Mesodermal cell (in vitro differentiated cells): Measurements from ENCODE around the gene VPS11. TPM values are rescaled to one million over a fixed set of nuclear protein-coding genes. Genes with fewer than 3 reads are reported as not detected.

Experiments used
- H3K27ac ChIP-seq: 2 replicates; pipeline ENCODE4 v1.7.0; 2013; ENCODE audit warnings: mild to moderate bottlenecking, low read depth, low read length, moderate library complexity; ENCODE audit not compliant: severe bottlenecking
- H3K36me3 ChIP-seq: 2 replicates; pipeline ENCODE4 v1.7.1; 2013; ENCODE audit warnings: mild to moderate bottlenecking, low read length, moderate library complexity; ENCODE audit not compliant: control insufficient read depth, insufficient read depth
- H3K4me1 ChIP-seq: one replicate; pipeline ENCODE4 v1.7.1; 2013; ENCODE audit warnings: mild to moderate bottlenecking, low read length; ENCODE audit not compliant: insufficient read depth, control insufficient read depth, poor library complexity, severe bottlenecking
- H3K4me3 ChIP-seq: 2 replicates; pipeline ENCODE4 v1.7.0; 2013; ENCODE audit warnings: low read length, control low read depth, mild to moderate bottlenecking; ENCODE audit not compliant: insufficient read depth, poor library complexity, severe bottlenecking; ENCODE audit errors: extremely low read depth
- H3K9me3 ChIP-seq: 2 replicates; pipeline ENCODE4 v1.7.1; 2013; ENCODE audit warnings: mild to moderate bottlenecking, low read length, moderate library complexity; ENCODE audit not compliant: control insufficient read depth
- WGBS, 2 experiments: methylation state at CpG; one replicate each; pipeline ENCODE4 v1.1.5; 2013; ENCODE audit warnings: missing lambda C conversion rate in 2 of 2; ENCODE audit not compliant: insufficient coverage in 2 of 2; 5-methylcytosine and 5-hydroxymethylcytosine counted together
- polyA plus RNA-seq, 2 experiments: library from polyadenylated mRNA; stranded (reverse); fragments of 50-300 nt; gene quantifications; one replicate each; pipeline ENCODE4 v1.2.3, GENCODE V29; 2013

VPS11 gene
- 35.2 TPM for polyA plus RNA-seq (2013, experiment 1 of 2)
- polyA plus RNA-seq (2013, experiment 2 of 2), result 27.8 TPM

DNA sequence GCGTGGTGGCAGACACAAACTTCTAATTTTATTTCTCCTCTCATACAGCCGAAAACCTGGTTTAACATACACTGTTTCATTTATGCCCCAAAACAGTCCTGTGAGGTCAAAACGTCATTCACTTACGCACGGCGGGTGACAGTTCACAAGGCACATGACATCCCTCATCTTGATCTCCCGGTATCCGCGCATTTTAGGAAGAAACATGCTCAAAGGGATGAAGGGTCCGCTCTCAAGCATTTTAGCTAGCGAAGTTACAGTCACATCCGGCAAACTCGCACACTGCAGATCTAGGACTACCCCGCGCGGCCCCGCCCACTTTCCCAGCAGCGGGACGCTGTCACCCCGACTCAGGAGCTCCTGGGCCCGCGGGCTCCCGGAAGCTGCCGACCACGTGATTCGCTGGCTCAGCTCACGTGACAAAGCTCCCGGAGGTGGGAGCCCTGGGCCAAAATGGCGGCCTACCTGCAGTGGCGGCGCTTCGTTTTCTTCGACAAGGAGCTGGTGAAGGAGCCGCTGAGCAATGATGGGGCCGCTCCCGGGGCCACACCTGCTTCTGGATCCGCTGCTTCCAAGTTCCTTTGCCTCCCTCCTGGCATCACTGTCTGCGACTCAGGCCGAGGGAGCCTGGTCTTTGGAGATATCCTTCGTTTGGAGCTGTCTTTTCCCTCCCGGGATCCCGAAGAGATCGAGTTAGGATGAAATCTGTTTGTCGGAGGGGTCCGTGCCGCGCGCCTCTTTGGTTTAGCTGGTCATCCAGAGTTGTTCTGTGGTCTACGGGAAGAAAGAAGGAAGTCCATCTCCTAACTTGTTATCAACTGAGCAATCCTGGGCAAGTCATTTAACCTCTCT lies at the start of gene VPS11:
VPS11 (plus strand) TSS at position 448 of the 852 bp plus-strand sequence; CDS start at position 454, 6 bp downstream.
- H3K27ac ChIP-seq, result peak within 1 kb of the TSS; percentile 82
- peak within 1 kb of the TSS; percentile 88 for H3K4me3 ChIP-seq
- H3K9me3 ChIP-seq, result no peaks in the 10 kb centered on the region
- H3K4me1 ChIP-seq, result no peaks in the 10 kb centered on the region
- H3K36me3 ChIP-seq, result peaks cover 25% of the 10 kb centered on the region
- WGBS, 2 experiments, result 0 to 1% methylated on average over 45 to 46 of the region's 49 CpGs

DNA sequence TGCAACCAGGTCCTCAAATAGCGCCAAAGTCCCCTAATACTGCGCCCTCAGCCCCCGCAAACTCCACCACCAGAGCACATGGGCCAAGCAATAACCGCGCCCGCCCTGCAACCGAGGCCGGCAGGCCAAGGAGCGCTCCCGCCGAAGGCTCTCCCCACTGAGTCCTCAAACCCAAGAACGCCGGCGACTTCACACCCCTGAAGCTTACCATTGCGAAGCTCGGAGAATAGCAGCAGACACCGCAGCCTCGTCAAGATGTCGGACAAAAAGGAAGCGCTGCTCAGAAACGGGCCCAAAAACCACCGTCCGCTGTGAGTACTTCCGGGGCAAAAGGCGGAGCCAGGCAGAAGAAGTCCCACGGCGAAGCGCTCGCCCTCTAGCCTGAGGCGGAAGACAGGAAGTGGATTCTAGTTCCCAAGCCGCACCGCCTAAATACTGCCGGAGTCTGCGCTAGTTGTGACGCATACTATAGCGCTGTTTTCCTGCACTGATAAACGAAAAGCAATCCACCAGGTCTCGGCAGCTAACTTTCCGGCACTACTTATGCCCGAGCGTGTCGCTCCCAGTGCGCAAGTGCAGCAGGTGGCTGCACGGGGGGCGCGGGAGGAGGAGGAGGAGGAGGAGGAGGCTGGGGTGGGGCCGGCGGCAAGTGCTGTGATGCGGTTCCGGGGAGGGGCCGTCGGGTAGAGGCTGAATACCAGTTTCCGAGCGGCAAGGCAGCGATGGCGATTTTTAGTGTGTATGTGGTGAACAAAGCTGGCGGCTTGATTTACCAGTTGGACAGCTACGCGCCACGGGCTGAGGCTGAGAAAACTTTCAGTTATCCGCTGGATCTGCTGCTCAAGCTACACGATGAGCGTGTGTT lies 49.3 kb upstream of the VPS11 start, which contains the start of the genes RPS25 and TRAPPC4:
RPS25 (minus strand) TSS at position 270 of the 865 bp plus-strand sequence; CDS start at position 211, 59 bp downstream.
TRAPPC4 (plus strand) TSS at position 693 of the 865 bp plus-strand sequence; CDS start at position 723, 30 bp downstream.
- peak within 1 kb of the TSS; percentile 81 for H3K27ac ChIP-seq
- H3K4me3 ChIP-seq, result peak within 1 kb of the TSS; percentile 95
- peaks cover 82% of the 10 kb centered on the region for H3K36me3 ChIP-seq
- H3K9me3 ChIP-seq, result no peaks in the 10 kb centered on the region
- WGBS, 2 experiments, result 0% methylated on average over 53 to 60 of the region's 63 CpGs
- peaks cover 16% of the 10 kb centered on the region for H3K4me1 ChIP-seq

DNA sequence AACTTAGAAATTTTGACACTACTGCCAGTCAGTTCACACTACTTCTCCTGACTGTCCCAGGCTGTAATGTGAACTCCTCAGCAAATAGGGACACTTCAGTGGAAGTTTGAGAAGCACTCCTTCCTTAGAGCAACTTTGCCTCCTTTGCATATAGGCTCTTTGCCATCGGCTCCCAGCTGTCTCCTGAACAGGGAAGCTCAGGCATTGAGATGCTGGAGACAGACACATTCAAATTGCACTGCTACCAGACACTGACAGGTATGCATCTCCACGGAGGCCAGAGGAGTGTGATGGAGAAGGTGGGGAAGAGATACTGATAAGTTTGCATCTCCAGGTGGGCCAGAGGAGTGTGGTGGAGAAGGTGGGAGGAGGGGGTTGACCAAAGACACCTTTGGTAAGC lies 47.6 kb upstream of the VPS11 start:
- 61 to 83% methylated on average over 1 to 2 of the region's 2 CpGs for WGBS, 2 experiments
- no peak overlapping the region for H3K27ac ChIP-seq
- peaks cover 84% of the 10 kb centered on the region for H3K36me3 ChIP-seq
- peak overlapping the region; percentile 95 for H3K4me3 ChIP-seq
- H3K9me3 ChIP-seq, result no peaks in the 10 kb centered on the region
- peaks cover 32% of the 10 kb centered on the region for H3K4me1 ChIP-seq

DNA sequence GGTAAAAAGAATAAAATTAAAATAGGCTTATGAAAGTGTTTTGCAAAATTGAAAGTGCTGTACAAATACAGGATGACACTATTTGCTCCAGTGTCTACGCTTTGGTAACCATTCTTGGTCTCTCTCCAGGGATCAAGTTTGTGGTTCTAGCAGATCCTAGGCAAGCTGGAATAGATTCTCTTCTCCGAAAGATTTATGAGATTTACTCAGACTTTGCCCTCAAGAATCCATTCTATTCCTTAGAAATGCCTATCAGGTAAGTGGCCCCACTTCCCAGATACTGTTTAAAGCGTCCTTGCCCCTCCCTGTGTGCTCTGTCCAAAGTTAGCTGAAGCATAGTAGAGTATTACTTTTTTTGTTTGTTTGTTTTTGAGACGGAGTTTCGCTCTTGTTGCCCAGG lies 46.0 kb upstream of the VPS11 start:
- Histone ChIP-seq H3K4me3 (no peak overlapping the region), H3K4me1 (peaks cover 30% of the 10 kb centered on the region), H3K9me3 (no peaks in the 10 kb centered on the region), H3K27ac (no peak overlapping the region), H3K36me3 (peaks cover 84% of the 10 kb centered on the region)
- WGBS, 2 experiments, result 94 to 100% methylated on average over 4 of the region's 5 CpGs

DNA sequence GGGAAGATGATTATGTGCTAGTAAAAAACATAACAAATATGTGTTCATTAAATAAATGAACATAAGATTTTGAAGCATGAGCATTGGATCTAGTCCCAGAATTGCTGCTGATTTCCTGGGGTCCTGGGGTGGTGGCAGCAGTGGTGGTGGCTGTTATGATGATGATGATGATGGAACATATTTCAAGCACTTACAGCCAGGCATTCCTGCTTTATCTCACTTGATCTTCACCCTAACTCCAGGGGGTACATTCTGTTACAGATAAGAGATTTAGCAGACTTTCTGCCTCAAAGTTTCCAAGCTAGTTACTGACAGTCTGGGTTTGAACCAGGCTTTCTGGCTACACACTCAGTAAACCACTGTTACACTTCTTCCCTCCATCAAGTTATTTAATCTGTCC lies 43.9 kb upstream of the VPS11 start:
- Histone ChIP-seq H3K4me1 (peaks cover 30% of the 10 kb centered on the region), H3K27ac (peak overlapping the region; percentile 76), H3K36me3 (peaks cover 88% of the 10 kb centered on the region)

DNA sequence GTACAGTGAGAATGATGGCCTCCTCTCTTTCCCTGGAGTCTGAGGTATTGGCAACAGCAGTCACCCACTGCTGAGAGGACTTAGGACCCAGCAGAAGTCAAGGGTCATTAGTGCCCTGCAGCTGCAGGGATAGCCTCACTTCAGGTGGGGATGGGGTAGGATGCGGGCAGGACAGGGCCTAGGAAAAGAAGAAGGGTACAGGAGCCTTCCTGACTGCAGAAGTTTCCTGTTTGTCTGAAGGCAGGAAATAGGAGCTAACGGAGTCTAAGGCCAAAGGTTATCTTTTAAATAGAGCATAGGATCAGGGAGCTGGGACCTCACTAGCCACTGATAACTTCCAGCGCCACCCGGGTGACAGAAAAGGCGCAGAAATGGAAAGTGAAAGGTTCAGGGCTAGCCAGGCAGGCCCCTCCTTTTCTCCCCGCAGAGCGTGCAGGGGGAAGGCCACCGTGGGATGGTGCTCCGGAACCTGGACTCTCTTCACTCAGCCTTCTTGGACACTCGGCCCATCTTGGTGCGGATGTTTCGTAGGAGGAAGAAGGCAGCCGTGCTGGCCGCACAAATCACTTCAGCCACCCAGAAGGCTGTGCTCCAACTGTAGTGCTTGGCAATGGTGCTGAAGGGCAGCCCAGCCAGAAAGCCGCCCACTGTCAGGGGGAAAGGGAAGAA lies 43.1 kb upstream of the VPS11 start:
- 77 to 79% methylated on average over 11 to 12 of the region's 15 CpGs for WGBS, 2 experiments
- peaks cover 38% of the 10 kb centered on the region for H3K4me1 ChIP-seq
- peaks cover 85% of the 10 kb centered on the region for H3K36me3 ChIP-seq
- H3K4me3 ChIP-seq, result no peak overlapping the region
- peak overlapping the region; percentile 76 for H3K27ac ChIP-seq
- no peaks in the 10 kb centered on the region for H3K9me3 ChIP-seq

More for the DNA sequence above, 43.9 kb upstream of the VPS11 start:
- no peak overlapping the region for H3K4me3 ChIP-seq
- no peaks in the 10 kb centered on the region for H3K9me3 ChIP-seq

DNA sequence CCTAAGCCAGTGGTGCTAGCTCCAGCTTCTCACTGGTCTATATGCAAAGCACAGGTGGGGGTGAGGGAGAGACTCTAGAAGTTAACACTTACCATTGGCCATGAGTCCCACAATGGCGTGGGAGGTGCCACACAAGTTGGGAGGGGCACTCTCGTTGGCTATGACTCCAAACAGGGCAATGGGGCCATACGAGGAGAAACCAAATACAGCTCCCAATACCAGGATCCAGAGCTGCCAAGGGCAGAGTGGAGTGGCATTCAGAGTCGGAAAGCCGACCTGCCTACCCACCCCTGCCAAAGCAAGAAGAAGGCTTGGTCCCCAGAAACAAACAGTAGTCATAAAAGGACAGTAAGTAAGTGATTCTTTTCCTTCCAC lies 42.5 kb upstream of the VPS11 start:
- H3K4me1 ChIP-seq, result peaks cover 39% of the 10 kb centered on the region

DNA sequence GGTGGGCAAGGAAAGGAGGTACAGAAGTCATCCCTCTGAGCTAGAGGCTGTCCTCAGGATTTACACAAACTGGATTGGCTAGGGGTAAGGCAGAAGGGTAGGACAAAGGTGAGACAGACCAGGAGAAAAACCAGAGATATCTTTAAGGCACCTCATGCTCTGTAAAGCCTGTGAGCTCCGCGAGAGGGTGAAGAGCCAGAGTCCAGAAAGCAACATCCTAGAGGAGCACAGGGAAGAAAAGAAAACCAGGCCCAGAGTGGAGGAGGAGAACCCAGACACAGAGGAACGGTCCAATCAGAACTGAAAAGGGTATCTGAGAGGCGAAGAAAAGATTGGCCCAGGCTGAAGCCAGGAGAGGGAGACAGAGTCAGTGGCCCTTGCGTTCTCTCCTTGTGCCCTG lies 42.1 kb upstream of the VPS11 start:
- Histone ChIP-seq H3K9me3 (no peaks in the 10 kb centered on the region), H3K36me3 (peaks cover 75% of the 10 kb centered on the region), H3K27ac (no peak overlapping the region), H3K4me1 (peaks cover 39% of the 10 kb centered on the region), H3K4me3 (no peak overlapping the region)
- WGBS, 2 experiments, result 96% methylated on average over 5 of the region's 5 CpGs

More for the DNA sequence above, 42.5 kb upstream of the VPS11 start:
- Histone ChIP-seq H3K36me3 (peaks cover 79% of the 10 kb centered on the region), H3K9me3 (no peaks in the 10 kb centered on the region), H3K4me3 (no peak overlapping the region), H3K27ac (peak overlapping the region; percentile 76)
- WGBS, 2 experiments, result 82 to 88% methylated on average over 3 of the region's 5 CpGs

DNA sequence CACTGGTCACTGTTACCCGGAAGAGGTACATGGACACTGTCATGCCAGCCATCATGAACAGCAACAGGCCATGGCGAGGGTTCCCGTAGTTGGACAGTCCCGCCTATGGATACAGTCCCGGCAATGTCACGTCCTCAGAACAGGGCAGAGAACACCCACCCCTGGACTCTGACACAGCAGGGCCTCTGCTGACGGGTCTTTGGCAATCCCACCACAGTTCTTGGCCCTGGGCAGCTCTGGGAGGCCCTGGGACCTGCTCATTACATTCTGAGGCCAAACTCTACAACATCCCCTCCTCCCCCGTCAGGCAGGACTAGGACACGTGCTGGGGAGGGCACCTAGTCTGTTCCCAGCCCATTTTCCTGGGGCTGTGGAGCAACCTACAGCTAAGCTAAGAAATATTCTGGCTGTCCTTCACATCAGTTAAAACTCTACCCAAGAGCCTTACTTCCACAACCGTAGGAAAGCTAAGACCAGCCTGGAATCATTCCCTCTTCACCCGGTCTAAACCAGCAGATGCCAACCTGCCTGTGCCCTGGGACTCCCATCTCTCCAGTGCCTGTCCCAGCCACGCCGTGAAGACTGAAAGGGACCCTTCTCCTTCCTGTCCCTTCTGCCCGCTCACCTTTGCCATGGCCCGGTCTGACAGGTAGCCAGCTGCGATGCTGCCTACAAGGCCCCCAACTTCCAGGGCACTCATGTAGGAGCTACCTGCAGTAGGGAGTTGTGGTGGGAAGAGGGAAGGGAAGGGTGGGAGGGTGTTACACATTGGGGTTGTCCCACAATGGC lies 41.4 kb upstream of the VPS11 start:
- Histone ChIP-seq H3K4me3 (no peak overlapping the region), H3K9me3 (no peaks in the 10 kb centered on the region), H3K36me3 (peaks cover 69% of the 10 kb centered on the region), H3K27ac (no peak overlapping the region), H3K4me1 (peaks cover 39% of the 10 kb centered on the region)
- WGBS, 2 experiments, result 93 to 95% methylated on average over 13 to 16 of the region's 16 CpGs
